T-helper 22 cell (primary cell): ENCODE results near the gene GMEB1.
"Not testable (repeated sequence)": the region's sequence is repeated elsewhere in the genome, so short reads cannot be mapped to it uniquely, and the experiment has no call there.

Experiments used
- DNase-seq: peaks from one replicate; pipeline ENCODE4 v3.0.0-alpha.2; 2020; ENCODE audit warnings: low read depth

The GMEB1 gene

DNA sequence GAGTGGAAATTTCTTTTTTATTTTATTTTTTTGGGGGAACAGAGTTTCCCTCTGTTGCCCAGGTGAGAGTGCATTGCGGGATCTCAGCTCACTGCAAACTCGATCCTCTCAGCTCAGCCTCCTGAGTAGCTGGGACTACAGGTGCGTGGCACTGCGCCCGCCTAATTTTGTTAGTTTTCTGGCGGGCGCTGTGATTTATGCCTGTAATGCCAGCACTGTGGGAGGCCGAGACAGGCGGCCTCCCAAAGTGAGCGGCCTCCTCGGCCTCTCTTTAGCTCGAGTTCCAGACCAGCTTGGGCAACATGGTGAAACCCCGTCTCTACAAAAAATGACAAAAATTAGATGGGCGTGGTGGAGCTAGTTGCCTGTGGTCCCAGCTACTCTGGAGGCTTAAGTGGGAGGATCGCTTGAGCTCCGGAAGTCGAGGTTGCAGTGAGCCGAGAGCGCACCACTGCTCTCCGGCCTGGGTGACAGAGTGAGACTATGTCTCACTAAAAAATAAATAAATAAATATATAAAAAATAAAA, 2.7 kb downstream of the GMEB1 start:
- no peak for DNase-seq

DNA sequence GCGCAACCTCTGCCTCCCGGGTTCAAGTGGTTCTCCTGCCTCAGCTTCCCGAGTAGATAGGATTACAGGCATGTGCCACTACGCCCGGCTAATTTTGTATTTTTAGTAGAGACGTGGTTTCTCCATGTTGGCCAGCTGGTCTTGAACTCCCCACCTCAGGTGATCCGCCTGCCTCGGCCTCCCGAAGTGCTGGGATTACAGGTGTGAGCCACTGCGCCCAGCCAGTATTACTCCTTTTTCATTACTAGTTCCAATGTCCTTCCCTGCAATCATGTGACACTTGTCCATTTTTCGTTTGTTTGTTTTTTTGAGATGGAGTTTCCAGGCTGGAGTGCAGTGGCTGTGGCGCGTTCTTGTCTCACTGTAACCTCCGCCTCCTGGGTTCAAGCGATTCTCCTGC, 4.4 kb downstream of the GMEB1 start:
- not testable (repeated sequence) for DNase-seq

DNA sequence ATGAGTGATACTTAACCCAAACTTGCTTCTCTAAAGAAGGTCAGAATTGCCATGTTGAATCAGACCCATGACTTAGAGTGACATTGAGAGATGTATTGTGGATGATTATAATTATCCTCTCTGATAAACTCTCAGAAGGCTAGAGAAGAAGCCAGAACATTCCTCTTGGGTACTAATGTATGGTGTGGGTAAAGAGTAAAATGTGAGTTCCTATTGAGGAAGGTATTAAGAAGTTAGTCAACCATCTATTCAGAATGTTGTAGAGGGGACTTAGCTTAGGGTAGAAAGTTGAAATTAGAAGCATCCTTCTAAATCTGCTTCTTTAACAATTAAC, 7.3 kb downstream of the GMEB1 start:
- DNase-seq = no peak

DNA sequence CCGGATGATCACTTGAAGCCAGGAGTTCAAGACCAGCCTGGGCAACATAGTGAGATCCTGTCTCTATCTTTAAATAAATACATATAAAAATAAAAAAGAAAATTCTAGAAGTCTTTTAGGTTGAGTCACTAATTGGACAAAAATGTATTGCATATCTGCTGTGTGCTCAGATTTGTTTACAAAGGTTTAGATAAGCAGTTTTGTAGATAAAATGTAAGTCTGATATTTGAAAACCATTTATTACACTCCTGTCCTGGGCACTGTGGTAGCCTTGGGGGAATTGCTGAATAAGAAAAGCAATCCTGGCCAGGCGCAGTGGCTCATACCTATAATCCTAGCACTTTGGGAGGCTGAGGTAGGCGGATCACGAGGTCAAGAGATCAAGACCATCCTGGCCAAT, 11.6 kb downstream of the GMEB1 start:
- no peak for DNase-seq

DNA sequence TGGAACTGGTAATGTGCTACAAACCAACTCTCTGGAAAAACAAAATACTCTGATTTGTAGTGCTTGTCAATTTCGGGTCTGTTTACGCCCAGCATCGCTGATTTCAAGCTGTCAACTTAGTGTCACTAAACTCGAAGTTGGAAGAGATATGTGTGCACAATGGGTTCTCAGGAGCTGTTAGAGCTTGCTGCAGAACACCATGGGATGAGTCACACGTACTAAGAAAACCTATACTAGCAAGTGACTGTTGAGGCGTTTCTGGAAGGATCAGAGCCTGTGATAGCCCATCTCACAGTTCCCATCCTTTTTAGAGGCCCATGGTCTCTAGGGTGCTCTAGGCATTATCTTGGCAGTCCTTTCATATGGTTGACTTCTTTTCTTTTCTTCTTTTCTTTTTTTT, 14.3 kb downstream of the GMEB1 start:
- no peak for DNase-seq

DNA sequence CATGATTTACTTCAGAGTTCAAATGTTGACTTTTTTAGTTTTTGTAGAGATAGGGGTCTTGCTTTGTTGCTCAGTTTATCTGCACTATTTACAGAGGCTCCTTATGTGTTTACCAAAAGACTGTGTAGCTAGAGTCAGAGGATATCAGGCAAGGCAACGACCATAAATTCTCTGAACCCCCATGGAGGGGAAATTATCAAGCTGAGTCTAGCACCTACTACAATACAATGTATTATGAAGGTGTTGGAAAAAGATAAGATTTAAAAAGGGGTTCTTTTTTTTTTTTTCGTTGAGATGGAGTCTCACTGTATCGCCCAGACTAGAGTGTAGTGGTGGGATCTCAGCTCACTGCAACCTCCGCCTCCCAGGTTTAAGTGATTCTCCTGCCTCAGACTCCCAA, 16.4 kb downstream of the GMEB1 start:
- no peak for DNase-seq

DNA sequence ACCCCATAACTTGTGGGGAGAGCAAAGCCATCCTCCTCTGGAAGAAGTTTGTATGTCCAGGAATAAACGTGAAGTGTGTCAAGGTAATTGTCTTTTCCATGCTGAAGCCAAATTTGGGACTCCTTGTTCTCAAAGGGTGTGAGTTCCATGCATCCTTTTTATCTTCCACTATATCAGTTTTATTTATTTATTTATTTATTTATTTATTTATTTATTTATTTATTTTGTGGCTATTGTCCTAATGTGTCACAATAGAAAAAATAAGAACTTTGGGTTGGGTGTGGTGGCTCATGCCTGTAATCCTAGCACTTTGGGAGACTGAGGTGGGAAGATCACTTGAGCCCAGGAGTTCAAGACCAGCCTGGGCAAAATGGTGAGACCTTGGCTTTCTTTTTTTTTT, 23.0 kb downstream of the GMEB1 start:
- DNase-seq = not testable (repeated sequence)

DNA sequence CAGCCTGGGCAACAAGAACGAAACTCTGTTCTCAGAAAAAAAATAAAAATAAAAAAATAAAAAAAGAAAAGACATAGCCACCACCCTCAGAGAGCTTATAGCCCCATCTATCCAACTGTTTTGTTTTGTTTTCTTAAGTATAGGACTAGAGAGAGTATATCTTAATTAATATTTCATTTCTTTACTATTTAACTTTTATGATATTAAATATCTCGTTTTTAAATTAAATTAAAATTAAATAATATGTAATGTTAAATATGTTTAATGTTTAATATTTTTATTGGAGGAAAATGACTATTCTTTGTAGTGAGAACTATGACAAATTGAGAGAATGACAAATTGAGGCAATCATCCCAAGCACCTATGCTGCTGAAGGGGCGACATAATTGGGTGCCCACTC, 35.0 kb downstream of the GMEB1 start:
- no peak for DNase-seq

DNA sequence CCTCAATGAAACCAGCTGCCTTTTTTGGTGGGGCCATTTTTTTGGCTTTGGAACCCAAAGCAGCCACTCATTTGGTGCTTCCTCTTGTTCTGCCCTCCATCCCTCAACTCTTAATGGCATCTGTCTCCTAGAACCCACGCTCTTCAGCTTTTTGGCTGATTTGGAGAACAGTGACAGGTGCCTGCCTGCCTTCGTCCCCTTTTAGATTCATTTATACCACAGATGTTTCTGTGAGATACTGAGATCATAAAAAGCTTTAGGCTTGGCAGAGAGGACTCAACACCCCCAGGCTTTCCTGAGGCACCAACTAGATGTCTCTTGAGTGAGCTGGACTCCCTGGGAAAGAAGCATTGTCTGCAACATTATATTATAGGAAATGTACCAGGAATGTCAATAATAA, 47.8 kb downstream of the GMEB1 start:
- DNase-seq = no peak

DNA sequence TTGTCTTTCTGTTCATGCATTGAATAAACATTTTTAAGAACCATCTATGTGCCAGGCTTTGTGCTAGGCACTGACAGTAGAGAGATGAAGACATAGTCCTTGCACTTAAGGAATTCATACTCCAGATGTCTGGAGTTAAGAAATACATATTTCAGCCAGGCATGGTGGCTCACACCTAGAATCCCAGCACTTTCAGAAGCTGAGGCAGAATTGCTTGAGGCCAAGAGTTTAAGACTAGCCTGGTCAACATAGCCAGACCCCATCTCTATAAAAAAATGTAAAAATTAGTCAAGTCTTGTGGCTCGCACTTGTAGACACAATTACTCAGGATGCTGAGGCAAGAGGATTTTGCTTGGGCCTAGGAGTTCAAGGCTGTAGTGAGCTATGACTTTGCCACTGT, 49.6 kb downstream of the GMEB1 start:
- DNase-seq = no peak

DNA sequence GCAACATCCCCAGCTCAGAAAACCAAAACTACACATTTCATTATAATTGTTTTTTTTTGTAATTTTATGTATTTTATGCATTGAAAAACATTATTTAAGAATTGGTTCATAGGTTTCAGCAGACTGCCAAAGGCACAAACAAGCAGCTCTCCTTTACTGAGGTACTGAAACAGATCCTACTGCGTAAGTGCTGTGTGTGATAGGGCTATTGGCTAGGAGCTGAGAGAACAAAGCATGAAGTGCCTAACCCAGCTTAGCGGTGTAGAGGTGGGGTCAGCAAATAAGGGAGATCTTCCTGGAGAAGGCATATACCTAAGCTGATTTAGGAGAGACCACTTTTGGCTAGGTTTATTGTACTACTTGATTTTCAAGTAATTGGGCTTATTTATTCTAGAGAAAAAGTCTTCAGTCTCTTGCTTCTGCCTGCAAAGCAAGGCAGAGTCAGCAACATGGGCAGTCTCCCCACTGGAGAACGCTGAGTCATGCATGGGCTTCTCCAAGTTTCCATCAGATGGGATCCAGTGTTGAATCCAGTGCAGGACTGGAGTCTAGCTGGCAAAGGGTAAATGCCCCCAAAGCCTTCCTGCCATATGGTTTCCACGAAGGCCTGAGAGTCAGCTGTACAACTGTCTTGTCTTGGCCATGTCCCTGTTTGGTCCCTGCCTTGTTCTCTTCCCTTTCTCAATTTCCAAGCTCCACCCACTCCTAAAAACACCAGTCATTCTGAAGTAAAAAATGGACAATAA, 50.2 kb downstream of the GMEB1 start:
- no peak for DNase-seq

DNA sequence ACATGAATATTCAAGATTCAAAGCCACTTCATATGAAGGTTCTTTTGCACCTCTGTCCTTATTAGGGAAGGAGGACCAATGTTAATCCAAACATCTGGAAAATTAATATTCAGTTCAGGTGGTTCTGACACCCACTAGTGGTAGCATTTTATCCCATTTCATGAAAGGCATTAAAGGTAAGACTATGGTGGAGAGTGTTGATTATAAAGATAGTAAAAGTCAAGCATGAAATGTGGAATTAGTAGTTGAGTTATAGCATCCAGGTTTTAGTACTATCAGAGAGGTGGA, 50.7 kb downstream of the GMEB1 start:
- DNase-seq = no peak

DNA sequence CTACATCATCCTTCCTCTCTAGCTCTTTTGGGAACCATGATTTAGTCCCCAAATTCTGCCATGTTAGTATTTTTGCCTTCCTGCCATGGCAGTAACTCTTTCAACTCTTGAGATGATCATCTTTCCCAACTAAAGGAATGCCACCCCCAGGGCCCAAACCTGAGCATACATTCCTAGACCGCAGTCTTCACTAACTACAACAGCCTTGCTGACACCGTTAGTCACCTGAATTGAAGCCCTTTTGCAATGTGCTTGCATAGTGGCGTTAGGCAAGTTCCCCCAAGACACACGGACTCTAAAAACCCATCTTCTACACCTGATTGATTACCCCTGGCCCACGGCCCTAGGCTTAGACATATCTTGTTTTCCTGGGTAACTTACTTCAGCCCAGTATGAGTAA, 51.8 kb downstream of the GMEB1 start:
- DNase-seq = no peak

DNA sequence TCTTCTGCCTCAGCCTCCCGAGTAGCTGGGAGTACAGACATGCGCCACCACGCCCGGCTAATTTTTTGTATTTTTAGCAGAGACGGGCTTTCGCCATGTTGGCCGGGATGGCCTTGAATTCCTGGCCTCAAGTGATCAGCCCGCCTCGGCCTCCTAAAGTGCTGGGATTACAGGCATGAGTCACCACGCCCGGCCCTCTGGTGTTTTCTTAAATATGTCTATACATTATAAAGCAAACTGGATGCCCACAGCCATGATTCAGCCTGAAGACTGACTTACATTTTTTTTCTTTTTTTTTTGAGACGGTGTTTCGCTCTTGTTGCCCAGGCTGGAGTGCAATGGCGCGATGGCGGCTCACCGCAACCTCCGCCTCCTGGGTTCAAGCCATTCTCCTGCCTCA, 53.3 kb downstream of the GMEB1 start:
- DNase-seq = not testable (repeated sequence)

DNA sequence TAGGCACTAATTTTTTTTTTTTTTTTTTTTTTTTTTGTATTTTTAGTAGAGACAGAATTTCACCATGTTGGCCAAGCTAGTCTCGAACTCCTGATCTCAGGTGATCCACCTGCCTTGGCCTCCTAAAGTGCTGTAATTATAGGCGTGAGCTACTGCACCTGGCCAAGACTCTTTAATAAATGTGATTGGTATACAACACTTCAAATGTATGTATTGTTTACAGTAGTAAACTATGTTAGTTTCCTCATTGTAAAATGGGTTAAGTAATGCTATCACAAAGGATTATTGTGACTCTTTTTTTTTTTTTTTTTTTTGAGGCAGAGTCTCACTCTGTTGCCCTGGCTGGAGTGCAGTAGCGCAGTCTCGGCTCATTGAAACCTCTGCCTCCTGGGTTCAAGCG, 56.8 kb downstream of the GMEB1 start:
- DNase-seq = not testable (repeated sequence)

DNA sequence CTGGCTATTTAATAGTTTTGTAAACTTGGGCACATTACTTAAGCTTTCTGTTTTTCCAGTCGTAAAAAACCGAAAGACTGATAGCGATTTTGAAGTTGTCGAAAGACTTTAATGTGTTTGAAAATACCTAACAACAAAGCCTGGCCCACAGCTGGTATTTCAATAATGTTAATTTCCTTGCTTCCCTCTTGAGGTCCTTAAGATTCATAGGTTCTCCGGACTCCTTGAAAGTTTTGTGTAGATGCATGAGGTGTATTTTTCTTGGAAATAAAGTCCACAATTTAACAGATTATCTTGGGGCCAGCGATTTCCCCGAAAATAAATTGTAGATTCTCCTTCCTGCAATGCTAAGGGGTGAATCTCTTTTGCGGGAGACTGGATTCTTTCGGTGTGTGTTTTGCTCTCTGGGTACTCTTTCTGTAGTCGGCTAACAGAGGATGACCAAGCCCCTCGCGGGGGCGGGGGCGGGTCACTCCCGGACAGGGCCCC, 67.4 kb downstream of the GMEB1 start:
- DNase-seq = no peak

DNA sequence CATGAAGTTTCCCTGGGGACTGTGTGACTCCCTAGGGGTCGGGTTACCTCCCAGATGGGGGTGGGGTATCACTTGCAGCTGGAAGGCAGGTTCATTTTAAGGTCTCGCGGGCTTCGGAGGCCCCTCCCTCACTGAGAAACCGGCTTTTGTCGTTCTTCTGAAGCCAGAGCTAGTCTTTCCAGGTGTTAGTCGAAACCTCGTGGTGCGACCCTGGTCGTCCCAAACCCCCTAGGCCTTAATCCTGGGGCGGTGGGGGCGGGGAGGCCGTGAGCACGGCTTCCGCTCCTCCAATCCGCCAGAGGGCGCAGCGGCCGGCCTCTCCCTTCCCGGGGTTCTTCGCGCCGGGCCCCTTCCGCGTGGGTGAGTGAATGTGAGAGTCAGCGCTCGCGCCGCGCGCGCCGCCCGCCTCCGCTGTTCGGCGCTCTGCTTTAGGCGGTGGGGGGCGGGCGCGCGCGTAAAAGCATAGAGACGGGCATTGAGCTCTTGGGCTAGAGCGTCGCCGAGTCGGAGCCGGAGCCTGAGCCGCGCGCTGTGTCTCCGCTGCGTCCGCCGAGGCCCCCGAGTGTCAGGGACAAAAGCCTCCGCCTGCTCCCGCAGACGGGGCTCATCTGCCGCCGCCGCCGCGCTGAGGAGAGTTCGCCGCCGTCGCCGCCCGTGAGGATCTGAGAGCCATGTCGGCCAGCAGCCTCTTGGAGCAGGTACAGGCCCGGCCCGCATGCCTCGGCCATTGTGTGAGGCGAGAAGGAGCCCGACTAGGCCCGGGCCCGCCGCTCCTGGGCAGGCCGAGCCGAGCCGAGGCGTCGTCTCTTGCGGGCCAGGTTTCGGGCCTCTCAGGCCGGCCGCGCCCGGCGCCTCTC, 68.1 kb downstream of the GMEB1 start, which contains the start of gene YTHDF2:
Gene YTHDF2 (plus strand): TSS at position 491 of the 857 bp plus-strand sequence. CDS start 181 bp downstream, at position 672.
- DNase-seq = peak; percentile 95

DNA sequence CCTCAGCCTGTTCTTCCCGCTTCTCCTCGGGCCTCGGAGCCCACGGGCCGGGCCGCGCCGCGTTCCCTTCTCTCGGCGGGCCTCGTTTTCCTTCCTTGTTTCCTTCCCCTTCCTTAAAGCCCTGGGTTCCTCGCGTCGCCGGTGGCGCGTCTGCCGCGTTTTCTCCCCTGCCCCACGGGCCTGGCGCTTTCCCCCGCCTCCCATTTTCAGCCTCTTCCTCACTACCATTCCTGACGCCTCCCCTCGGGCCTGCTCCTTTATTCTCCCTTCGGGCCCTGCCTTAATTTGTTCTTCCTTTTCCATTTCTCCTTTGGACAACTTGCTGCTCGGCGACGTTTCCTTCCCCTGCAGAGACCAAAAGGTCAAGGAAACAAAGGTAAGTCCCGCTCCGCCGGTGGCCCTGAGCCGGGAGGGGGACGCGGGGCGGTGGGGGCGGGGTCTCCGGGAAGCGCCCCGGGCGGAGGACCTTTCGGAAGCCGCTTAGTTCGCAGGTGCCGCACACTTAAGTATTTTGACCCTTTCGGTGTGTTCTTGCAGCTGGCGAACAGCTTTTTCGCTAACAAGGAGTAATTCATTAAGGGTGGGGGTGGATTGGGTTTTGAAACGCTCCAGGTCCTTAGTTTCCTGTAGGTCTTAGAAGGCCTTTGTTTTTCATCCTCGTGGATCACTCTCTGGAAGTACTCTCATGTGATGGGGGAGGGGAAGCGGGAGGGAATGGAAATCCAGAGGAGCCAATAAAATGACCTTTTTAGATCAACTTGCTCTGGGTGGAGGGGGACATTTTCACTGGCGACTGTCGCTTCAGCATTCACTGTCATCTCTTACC, 68.9 kb downstream of the GMEB1 start:
- peak; percentile 27 for DNase-seq

DNA sequence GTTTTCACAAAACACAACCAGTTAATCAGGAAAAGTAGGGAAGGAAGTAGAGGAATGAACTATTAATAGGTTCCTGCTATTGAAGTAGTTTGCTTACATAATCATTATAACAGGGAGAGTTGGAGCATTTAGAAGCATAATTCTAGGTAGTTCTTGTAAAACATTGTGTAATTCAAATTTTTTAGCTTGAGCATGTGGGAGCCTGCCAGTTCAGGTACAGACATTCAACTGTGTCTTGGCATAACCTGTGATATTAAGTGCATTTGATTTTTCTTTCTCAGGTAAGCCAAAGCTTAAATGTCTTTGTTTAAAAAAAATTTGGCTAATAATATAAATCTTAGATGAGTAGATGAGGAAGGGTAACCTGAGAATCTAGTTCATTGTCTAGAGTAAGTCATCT, 71.5 kb downstream of the GMEB1 start:
- DNase-seq = no peak

DNA sequence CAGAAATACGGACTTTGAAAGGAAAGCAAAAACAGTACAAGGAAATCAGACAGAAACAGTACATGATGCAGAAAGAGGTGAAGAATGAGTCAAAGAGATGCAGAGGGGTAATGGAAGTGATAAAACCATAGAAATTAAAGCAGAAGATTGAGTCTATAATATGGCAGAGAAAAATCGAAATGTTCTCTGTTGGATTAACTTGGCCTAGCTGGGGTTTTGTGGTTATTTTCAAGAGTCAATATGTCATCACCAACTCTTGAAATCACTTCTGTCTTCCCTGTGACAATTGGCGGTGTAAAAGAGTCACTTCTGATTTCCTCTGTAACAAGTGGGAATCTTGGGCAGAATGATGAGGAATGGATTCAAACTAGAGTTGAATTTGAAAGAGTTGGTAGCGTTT, 75.6 kb downstream of the GMEB1 start:
- DNase-seq = no peak

DNA sequence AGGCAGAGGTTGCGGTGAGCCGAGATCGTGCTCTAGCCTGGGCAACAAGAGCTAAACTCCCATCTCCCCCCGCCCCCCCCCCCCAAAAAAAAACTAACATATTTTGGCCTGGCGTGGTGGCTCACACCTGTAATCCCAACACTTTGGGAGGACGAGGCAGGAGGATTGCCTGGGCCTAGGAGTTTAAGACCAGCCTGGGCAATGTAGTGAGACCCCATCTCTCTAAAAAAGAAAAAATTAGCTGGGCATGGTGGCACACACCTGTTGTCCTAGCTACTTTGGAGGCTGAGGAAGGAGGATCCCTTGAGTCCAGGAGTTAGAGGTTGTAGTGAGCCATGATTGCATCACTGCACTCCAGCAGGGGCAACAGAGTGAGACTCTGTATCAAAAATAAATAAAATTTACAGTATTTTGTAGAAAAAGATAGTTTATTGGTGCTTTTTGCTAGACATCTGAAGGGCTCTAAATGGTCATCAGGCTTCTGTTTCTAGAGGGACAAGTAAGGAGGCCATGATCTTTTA, 77.1 kb downstream of the GMEB1 start:
- DNase-seq = no peak

DNA sequence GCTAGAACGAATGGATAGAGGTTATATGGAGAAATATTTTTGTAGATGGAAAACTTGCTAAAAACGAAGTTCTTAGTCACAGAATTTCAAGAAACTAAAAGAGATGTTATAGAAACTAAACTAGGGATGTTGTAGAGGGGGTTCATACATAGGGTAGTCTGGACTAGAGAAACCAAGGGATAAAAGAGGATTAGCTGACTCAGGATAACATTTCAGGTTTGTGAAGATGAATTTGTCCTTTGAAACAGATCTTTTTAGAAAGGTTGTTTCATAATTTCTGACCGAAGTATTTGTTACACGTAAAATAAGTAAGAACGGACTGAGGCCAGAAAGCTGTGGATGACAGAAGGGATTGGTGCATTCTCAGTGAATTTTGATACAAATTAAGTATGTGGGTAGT, 81.7 kb downstream of the GMEB1 start:
- DNase-seq = no peak
